Endothelial cell of umbilical vein (primary cell): Measurements from ENCODE around the gene AQP12B. TPM values are rescaled to one million over a fixed set of nuclear protein-coding genes. Genes with fewer than 3 reads are reported as not detected.
"Not testable (repeated sequence)": the region's sequence is repeated elsewhere in the genome, so short reads cannot be mapped to it uniquely, and the experiment has no call there.

Source experiments
- BruUV-seq: library from RNA; stranded (reverse); fragments of 400-500 nt; replicated peaks from 2 replicates; lab custom pipeline; 2021; lab: Mats Ljungman, UMichigan
- CTCF ChIA-PET: fragments of 300-600, 350-600 bp; sonication (Branson Sonifier 250); formaldehyde crosslinking; loops from one replicate; lab custom pipeline; 2021; ENCODE audit warnings: antibody characterized with exemption, inconsistent platforms; lab: Charles Lee
- POLR2A ChIA-PET: fragments of 300-600, 350-600 bp; sonication (Branson Sonifier 250); formaldehyde crosslinking; loops from one replicate; lab custom pipeline; 2021; ENCODE audit warnings: antibody characterized with exemption, inconsistent platforms; lab: Charles Lee
- DNase-seq: peaks from one replicate; pipeline ENCODE4 v3.0.0-alpha.2; 2011; ENCODE audit warnings: low read depth, low spot score
- FAIRE-seq: peaks from 2 replicates; lab custom pipeline; 2011; peaks lifted over from hg19 to GRCh38; lab: Jason Lieb, UNC
- H2AFZ ChIP-seq: 2 replicates; pipeline ENCODE4 v1.6.0; 2012; ENCODE audit warnings: low read depth, low read length, control low read depth, inconsistent platforms
- H3K27ac ChIP-seq: 2 replicates; pipeline ENCODE4 v1.5.1; 2011; ENCODE audit warnings: low read depth, mild to moderate bottlenecking, control low read depth, low read length, moderate library complexity; ENCODE audit not compliant: insufficient read depth
- H3K27me3 ChIP-seq, 2 experiments: 2 replicates each; pipeline versions ENCODE4 v1.6.0 to v1.6.1; 2011; ENCODE audit warnings: low read length in 2 of 2, mixed read lengths in 1 of 2; ENCODE audit not compliant: control insufficient read depth in 2 of 2, insufficient read depth in 2 of 2
- H3K36me3 ChIP-seq, 2 experiments: 2 replicates in 1 of 2; 3 replicates in 1 of 2; pipeline ENCODE4 v1.5.1; 2011; ENCODE audit warnings: low read length in 2 of 2, mild to moderate bottlenecking in 1 of 2, moderate library complexity in 1 of 2; ENCODE audit not compliant: control insufficient read depth in 2 of 2, insufficient read depth in 2 of 2; ENCODE audit errors: extremely low read depth in 1 of 2
- H3K4me1 ChIP-seq: 3 replicates; pipeline ENCODE4 v1.5.1; 2011; ENCODE audit warnings: mild to moderate bottlenecking, low read length; ENCODE audit not compliant: control insufficient read depth, insufficient read depth; ENCODE audit errors: extremely low read depth
- H3K4me2 ChIP-seq: 2 replicates; pipeline ENCODE4 v1.6.1; 2011; ENCODE audit warnings: low read length, control low read depth, mixed read lengths; ENCODE audit not compliant: insufficient read depth
- H3K4me3 ChIP-seq, 3 experiments: fragments of 200-600 bp in 1 of 3; sonication (generic), shearing (Covaris generic) in 1 of 3; replicated peaks in 1 of 3; 2 replicates each; pipeline ENCODE4 v1.5.1; 2011 to 2016; ENCODE audit warnings: control low read depth in 3 of 3, low read length in 3 of 3, mild to moderate bottlenecking in 2 of 3, inconsistent platforms in 1 of 3, low read depth in 1 of 3, moderate library complexity in 1 of 3; ENCODE audit not compliant: insufficient read depth in 1 of 3
- H3K79me2 ChIP-seq: 2 replicates; pipeline ENCODE4 v1.6.0; 2012; ENCODE audit warnings: low read length, inconsistent platforms; ENCODE audit not compliant: control insufficient read depth, insufficient read depth
- H3K9ac ChIP-seq: replicated peaks from 2 replicates; pipeline ENCODE3; 2011; ENCODE audit warnings: low read length, control low read depth; ENCODE audit not compliant: insufficient read depth; ENCODE audit errors: extremely low read depth
- H3K9me1 ChIP-seq: replicated peaks from 3 replicates; pipeline ENCODE4 v1.6.0; 2011; ENCODE audit warnings: mild to moderate bottlenecking, low read length; ENCODE audit not compliant: control insufficient read depth, insufficient read depth; ENCODE audit errors: extremely low read depth
- H3K9me3 ChIP-seq: replicated peaks from 2 replicates; pipeline ENCODE4 v1.5.1; 2012; ENCODE audit warnings: low read length, inconsistent platforms; ENCODE audit not compliant: control insufficient read depth, insufficient read depth
- H4K20me1 ChIP-seq: replicated peaks from 2 replicates; pipeline ENCODE3; 2011; ENCODE audit warnings: mild to moderate bottlenecking, low read length; ENCODE audit not compliant: control insufficient read depth, insufficient read depth; ENCODE audit errors: extremely low read depth
- CTCF ChIP-seq, 2 donors: IDR thresholded peaks; 1 replicate in 1 of 2; 2 replicates in 1 of 2; pipeline ENCODE4 v1.5.1; 2011; ENCODE audit warnings: low read length in 2 of 2, mild to moderate bottlenecking in 2 of 2, moderate library complexity in 2 of 2, control low read depth in 1 of 2, inconsistent platforms in 1 of 2, low read depth in 1 of 2; ENCODE audit not compliant: insufficient read depth in 1 of 2; ENCODE audit errors: extremely low read depth in 1 of 2
- EZH2 ChIP-seq: IDR thresholded peaks from 2 replicates; pipeline ENCODE4 v1.6.1; 2012; ENCODE audit warnings: borderline replicate concordance, low read depth, mild to moderate bottlenecking, moderate library complexity, low read length, inconsistent platforms; ENCODE audit not compliant: severe bottlenecking
- FOS ChIP-seq: IDR thresholded peaks from 2 replicates; pipeline ENCODE4 v1.6.1; 2011; ENCODE audit warnings: mild to moderate bottlenecking, low read length, moderate library complexity, borderline replicate concordance; ENCODE audit not compliant: insufficient read depth
- GATA2 ChIP-seq: IDR thresholded peaks from 2 replicates; pipeline ENCODE4 v1.7.0; 2011; ENCODE audit warnings: low read depth, mild to moderate bottlenecking, moderate library complexity, mixed read lengths, low read length; ENCODE audit not compliant: insufficient read length, insufficient read depth
- JUN ChIP-seq: IDR thresholded peaks from 2 replicates; pipeline ENCODE4 v1.6.1; 2011; ENCODE audit warnings: borderline replicate concordance, low read depth; ENCODE audit not compliant: insufficient read length, insufficient read depth
- MAX ChIP-seq: IDR thresholded peaks from 2 replicates; pipeline ENCODE4 v1.6.1; 2011; ENCODE audit not compliant: insufficient read depth, insufficient read length
- MYC ChIP-seq: IDR thresholded peaks from one replicate; pipeline ENCODE4 v1.6.1; 2011; ENCODE audit warnings: mild to moderate bottlenecking, low read depth, low read length
- POLR2A ChIP-seq: IDR thresholded peaks from 2 replicates; pipeline ENCODE4 v1.6.1; 2012; ENCODE audit warnings: low read depth, mild to moderate bottlenecking, control low read depth, low read length
- POLR2AphosphoS5 ChIP-seq: IDR thresholded peaks from 2 replicates; pipeline ENCODE4 v1.6.1; 2012; ENCODE audit warnings: low read depth, mild to moderate bottlenecking, control low read depth, low read length, moderate library complexity; ENCODE audit not compliant: insufficient read depth
- dilution Hi-C: fragments of 300-500 bp; cut with MboI; formaldehyde crosslinking; loops from one replicate; pipeline ENCODE4 v1.15.0; 2019; ENCODE audit warnings: low sequenced_read_pairs; ENCODE audit not compliant: extremely low pct_ligation_motif_present
- intact Hi-C: fragments of 100-400 bp; cut with micrococcal nuclease; formaldehyde crosslinking; loops from one replicate; pipeline ENCODE4 v1.10.0; 2022
- polyA plus RNA-seq, 4 experiments: library from polyadenylated mRNA; depleted of rRNA in 3 of 4; stranded (reverse) in 3 of 4; unstranded in 1 of 4; fragments of >200 nt; gene quantifications; 2 replicates each; pipeline versions ENCODE4 v1.2.1 to v1.2.3, GENCODE V29; 2011 to 2012; ENCODE audit warnings: missing spikeins in 1 of 4
- total RNA-seq: library from RNA; stranded (reverse); gene quantifications from 2 replicates; pipeline ENCODE4 v1.2.3, GENCODE V29; 2021

The AQP12B gene
- total and polyA plus RNA-seq, 2 donors (not counting 3 experiments of a cell fraction or from before 2014, with no cell fraction given) = not detected

GRCh38 chr2:240701091-240701735 is 18.5 kb upstream of the AQP12B start:
- no peaks in the 10 kb centered on the region for H3K9me1 ChIP-seq
- no peaks in the 10 kb centered on the region for H4K20me1 ChIP-seq
- H3K79me2 ChIP-seq = no peaks in the 10 kb centered on the region
- no peak overlapping the region for H3K27ac ChIP-seq
- no peak overlapping the region for H3K9ac ChIP-seq
- H3K27me3 ChIP-seq = no peaks in the 10 kb centered on the region
- H3K4me3 ChIP-seq = no peak overlapping the region
- no peak for DNase-seq
- H2AFZ ChIP-seq = no peak overlapping the region
- POLR2A ChIA-PET = no interaction called here
- H3K36me3 ChIP-seq = no peaks in the 10 kb centered on the region
- CTCF ChIA-PET = no interaction called here
- H3K4me1 ChIP-seq = no peaks in the 10 kb centered on the region
- BruUV-seq = no TSS peak
- H3K9me3 ChIP-seq = no peaks in the 10 kb centered on the region
- H3K4me2 ChIP-seq = no peak overlapping the region
- no peak for FAIRE-seq
- TF ChIP-seq JUN (no peak), MAX (no peak), CTCF (IDR thresholded peaks at IDR 0.05; ENCODE audit: extremely low read depth in 1 of 2, insufficient read depth in 1 of 2, low read depth in 1 of 2, low read length in 2 of 2) (no peak), MYC (no peak), POLR2A (no peak), POLR2AphosphoS5 (no peak), EZH2 (no peak), GATA2 (no peak), FOS (no peak)
- intact Hi-C loops = no loop called here
- dilution Hi-C loops = no loop called here

- DNase-seq, H3K27ac ChIP-seq, H2AFZ ChIP-seq, FAIRE-seq, H3K9ac ChIP-seq, H3K4me1 ChIP-seq, intact Hi-C loops, dilution Hi-C loops, H3K4me2 ChIP-seq, H3K79me2 ChIP-seq, CTCF ChIA-PET, H4K20me1 ChIP-seq, H3K27me3 ChIP-seq, H3K4me3 ChIP-seq, BruUV-seq, POLR2A ChIA-PET, H3K9me3 ChIP-seq, H3K9me1 ChIP-seq, H3K36me3 ChIP-seq: not testable (repeated sequence)
Measured at GRCh38 chr2:240700616-240701015, 17.9 kb upstream of the AQP12B start.

GRCh38 chr2:240699835-240700234 is 17.1 kb upstream of the AQP12B start:
- dilution Hi-C loops, FAIRE-seq: not testable (repeated sequence)
- CTCF ChIA-PET = interaction anchor here (0.6 kb wide), 1 partner anchor 185 kb away, joined by 5 read pairs; no protein-coding TSS in a partner anchor

More at GRCh38 chr2:240699835-240700234, 17.1 kb upstream of the AQP12B start:
- H3K36me3 ChIP-seq, DNase-seq, POLR2A ChIA-PET, H3K9me3 ChIP-seq, BruUV-seq, H3K9ac ChIP-seq, H3K9me1 ChIP-seq, H3K4me1 ChIP-seq, H3K79me2 ChIP-seq, H3K27me3 ChIP-seq, H2AFZ ChIP-seq, H3K27ac ChIP-seq, H3K4me3 ChIP-seq, H4K20me1 ChIP-seq, intact Hi-C loops, H3K4me2 ChIP-seq: not testable (repeated sequence)
